HuH-7 (cell line): ENCODE measurements around the gene OR2T3.
"Not testable (repeated sequence)": the region's sequence is repeated elsewhere in the genome, so short reads cannot be mapped to it uniquely, and the experiment has no call there.

Source experiments
- DNase-seq: peaks from one replicate; pipeline ENCODE4 v3.0.0; 2011; ENCODE audit warnings: low spot score

Gene OR2T3, protein sequence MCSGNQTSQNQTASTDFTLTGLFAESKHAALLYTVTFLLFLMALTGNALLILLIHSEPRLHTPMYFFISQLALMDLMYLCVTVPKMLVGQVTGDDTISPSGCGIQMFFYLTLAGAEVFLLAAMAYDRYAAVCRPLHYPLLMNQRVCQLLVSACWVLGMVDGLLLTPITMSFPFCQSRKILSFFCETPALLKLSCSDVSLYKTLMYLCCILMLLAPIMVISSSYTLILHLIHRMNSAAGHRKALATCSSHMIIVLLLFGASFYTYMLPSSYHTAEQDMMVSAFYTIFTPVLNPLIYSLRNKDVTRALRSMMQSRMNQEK

GRCh38 chr1:248473051-248473450 lies at the start of gene OR2T3:
TSS of gene OR2T3 (plus strand) at chr1:248473351. CDS start at chr1:248473351, 0 bp downstream.
- not testable (repeated sequence) for DNase-seq

DNA sequence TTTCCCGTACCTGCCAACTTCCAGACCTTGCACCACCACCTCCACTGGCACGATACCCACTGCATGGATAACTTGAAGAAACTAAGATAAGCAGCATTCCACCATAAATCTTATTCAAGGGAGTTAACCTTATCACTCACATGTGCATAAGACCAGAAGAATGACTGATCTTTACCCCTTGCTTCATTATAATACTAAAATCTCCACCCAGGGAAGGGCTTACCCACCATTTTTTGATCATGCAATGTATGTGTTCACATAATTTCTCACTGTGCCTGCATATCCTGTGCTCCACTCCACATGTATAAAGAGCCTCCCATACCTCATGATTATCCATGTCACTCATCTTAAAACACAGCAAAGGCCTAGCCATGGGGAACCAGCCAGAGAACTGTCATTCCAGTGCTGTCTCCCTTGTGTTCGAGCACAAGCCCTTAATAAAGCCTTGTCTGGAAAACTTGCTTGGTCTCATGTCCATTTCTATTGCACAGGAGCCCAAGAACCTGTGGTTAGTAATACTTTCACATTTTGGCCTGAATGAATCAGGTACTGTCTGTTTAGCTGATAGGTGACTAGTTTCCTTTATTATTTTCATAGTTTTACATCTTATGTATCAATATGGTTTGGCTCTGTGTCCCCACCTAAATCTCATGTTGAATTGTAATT lies 45.5 kb upstream of the OR2T3 start:
- not testable (repeated sequence) for DNase-seq

DNA sequence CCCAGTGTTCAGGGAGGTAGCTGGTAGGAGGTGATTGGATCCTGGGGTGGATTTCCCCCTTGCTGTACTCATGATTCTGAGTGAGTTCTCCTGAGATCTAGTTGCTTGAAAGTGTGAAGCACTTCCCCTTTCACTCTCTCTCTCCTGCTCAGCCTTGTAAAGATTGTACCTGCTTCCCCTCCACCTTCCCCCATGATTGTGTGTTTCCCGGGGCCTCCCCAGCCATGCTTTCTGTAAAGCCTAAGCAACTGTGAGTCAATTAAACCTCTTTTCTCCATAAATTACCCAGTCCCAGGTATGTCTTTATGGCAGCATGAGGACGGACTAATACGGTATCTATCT lies 45.0 kb upstream of the OR2T3 start:
- not testable (repeated sequence) for DNase-seq

DNA sequence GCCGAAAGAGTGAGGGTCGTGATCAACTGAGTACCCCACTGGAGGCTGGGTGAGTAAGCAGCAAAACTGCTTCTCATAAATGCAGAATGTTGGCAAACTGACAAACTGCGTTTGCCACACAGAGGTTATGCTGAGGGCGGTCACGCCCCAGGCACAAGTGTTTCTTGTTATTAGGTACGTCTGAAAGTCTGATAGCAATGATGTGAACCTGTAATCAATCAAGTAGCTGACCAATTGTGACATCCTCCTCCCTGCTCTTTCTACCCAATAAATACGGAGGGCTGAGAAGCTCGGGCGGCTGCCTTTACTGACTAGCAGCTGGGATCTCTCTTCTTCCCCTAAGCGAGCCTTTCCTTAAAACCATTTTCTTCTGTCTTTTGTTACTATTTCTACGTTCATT lies 41.5 kb upstream of the OR2T3 start:
- DNase-seq: not testable (repeated sequence)

DNA sequence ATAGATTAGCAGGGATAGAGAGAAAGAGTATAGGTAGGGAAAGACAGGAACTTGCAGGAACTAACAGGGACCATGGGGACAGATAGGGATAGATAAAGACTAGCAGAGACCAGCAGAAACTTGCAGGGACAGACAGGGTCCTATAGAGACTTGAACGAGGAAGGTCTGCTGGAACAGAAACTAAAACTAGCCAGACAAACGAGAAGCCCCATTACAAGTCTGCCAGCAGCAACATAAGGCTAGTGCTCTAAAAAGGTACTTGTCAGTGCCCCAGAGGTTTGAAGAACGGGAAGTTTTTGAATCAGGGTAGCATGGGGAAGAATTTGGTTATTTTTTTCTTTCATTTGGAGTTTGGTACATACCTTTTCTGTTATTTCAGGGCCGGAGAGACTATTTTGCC lies 41.0 kb upstream of the OR2T3 start:
- DNase-seq: not testable (repeated sequence)

- not testable (repeated sequence) for DNase-seq
Observed at GRCh38 chr1:248433811-248434415, 39.2 kb upstream of the OR2T3 start.

- DNase-seq: not testable (repeated sequence)
Observed at GRCh38 chr1:248434913-248435312, 38.2 kb upstream of the OR2T3 start.

DNA sequence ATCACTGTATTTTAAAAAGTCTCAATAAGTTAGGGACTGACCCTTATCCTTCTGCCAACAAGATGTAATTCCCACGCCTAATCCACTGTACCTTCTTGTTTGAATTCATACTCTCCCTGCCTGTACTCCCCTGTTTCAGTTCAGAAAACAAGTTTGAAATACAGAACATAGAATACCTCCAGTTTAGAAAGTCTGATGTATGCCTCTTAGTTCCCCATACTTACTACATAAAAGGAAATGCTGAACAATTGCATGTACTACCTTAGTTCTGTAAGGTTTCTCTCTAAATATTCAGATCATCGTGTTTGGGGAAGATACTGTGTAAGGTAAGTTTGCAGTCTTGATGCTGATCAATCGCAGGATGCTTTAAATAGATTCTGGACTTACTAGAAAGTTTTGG lies 36.8 kb upstream of the OR2T3 start:
- not testable (repeated sequence) for DNase-seq

DNA sequence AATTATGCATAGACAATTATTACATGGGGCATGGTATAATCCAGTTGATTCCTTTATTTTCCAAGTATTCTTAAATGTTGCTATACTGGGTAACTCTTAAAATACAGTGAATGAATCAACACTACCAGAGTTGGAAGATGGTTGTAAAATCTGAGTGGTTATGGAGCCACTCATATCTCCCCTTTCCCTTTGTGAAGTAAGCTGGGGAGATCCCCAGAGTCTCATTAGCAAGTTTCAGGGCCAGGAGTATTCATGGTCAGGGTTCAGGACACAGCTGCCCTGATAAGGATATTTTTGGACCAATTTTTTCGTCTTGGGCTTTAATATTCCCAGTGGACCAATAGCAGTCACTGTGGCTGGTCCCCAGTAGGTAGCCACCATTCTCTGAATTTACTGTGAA lies 34.5 kb upstream of the OR2T3 start:
- not testable (repeated sequence) for DNase-seq

DNA sequence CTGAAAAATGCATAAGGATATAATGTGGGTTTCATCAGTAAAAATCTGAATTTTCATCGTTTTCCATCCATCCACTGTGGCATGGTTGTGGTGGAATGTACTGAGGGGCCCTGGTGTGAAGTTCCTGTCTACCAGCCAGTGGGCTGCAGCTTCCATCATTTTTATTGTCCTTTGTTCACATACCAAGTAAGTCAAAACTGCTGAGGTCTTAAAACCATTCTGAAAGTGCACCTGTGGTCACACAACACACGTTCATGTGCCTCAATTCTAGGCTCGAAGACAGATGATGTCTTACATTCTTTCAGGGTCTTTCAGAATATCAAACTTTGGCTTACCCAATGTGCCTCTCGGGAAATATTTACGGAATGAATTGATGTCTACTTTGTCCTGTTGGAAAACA lies 33.9 kb upstream of the OR2T3 start:
- DNase-seq: not testable (repeated sequence)

- DNase-seq: not testable (repeated sequence)
Observed at GRCh38 chr1:248442500-248443277, 30.5 kb upstream of the OR2T3 start.

DNA sequence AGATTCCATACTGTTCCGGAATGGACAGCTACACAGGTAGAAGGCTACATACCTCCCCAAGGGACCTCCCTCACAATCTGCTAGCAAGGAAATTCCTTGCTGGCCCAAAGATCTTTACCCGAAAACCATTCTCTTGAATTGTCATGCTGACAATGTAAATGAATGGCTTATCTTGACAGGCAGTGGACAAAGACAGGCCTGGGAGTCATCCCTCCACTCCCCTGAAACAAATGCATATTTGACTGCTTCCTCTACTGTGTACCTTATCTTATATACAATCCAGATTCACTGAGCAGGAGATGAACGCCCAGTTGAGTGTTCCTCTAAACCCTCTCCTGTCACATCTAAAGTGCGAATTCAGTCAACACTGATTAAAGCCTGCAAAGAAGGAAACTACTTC lies 28.5 kb upstream of the OR2T3 start:
- DNase-seq: not testable (repeated sequence)

GRCh38 chr1:248445399-248445798 lies 27.8 kb upstream of the OR2T3 start, which contains the start of gene OR2T2:
TSS of gene OR2T2 (plus strand) at chr1:248445637. CDS start at chr1:248452798, 7,161 bp downstream.
- DNase-seq: not testable (repeated sequence)

DNA sequence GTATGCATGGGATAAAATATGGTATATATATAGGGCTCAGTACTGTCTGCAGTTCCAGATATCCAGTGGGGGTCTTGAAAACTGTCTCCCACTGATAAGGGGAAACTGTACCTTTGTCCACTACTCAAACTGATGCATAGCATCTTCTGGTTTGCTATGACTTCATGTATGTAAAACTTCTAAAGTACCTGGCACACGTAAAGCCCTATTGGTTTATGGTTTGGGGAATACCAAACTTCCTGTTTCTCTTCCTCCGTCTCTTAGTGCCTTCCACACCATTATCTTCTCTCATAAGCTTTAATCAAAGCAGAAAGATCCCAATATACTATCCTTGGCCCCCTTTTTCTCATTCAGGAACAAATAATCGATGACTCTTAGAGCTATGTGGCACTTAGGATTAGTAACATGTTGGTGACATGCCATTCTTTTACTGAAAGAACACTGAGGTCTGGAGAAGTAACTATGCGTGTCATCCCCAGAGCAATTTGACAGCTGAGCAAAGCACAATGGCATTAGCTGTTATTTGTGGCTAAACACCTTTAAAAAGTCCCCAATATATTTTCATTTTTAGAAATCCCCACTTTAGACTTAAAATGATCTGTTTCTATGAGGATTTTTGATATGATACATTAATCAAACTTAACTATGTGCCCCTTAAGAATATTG lies 24.6 kb upstream of the OR2T3 start:
- DNase-seq: not testable (repeated sequence)

GRCh38 chr1:248449821-248450465 lies 23.2 kb upstream of the OR2T3 start:
- DNase-seq: not testable (repeated sequence)

DNA sequence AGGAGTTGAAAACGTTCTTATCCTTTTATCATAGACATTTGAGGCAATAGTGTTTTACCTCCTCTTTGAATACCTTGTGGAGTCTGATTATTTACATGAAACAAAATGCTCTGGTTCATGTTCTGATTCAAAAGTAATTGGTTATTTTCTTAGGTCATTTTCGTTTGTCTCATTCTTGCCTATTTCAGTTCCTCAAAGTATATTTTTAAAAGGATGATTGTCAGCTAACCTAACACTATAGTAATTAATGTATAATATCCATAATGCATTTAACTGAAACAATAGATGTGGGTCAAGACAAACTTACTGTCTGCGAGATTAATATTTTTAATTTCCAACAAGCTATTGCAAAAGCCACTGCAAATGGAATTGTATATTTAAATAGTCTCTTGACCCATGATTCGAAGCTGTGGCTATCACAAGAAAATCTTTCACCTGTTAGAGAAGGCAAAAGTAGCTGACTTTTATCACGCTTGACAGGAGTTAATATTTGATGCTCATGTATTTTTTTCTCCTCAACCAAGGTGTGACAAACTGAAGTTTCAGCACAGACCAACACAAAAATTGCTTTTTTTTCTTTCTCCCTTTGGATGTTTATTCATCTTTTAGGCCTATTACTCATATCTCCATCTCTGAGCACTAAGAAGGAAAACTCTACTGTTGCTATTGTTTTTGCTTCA lies 22.5 kb upstream of the OR2T3 start:
- not testable (repeated sequence) for DNase-seq

- DNase-seq: not testable (repeated sequence)
Observed at GRCh38 chr1:248453619-248454018, 19.5 kb upstream of the OR2T3 start.

DNA sequence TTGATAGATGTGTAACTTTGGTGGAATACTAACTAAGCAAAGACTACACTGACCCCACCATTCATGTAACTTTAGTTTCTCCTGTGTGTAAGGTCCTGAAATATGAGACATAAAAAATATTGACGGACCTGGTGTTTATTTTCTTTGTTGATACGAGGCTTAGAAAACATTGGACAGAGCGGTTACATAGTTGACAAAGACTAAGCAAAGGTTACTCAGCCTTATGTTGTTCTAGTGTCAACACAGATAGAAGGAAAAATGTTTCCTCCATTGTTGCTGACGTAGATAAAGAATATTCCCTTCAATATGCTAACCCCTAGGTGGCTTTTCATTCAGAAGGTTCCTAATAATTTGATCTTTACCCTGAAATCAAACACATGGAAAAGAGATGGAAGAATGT lies 18.1 kb upstream of the OR2T3 start:
- DNase-seq: not testable (repeated sequence)

DNA sequence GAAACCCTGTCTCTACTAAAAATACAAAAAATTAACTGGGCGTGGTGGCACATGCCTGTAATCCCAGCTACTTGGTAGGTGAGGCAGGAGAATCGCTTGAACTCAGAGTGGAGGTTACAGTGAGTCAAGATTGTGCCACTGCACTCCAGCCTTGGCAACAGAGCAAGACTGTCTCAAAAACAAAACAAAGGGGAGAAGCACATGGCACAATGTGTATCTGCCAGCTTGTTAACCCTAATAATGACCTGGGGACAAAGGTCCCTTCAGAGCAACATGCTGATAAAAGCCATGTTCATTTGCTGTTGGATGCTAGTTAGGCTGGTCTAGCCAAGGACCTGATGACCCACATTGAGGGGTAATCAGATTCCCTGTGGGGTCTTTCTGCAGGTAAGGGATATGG lies 16.5 kb upstream of the OR2T3 start:
- not testable (repeated sequence) for DNase-seq

DNA sequence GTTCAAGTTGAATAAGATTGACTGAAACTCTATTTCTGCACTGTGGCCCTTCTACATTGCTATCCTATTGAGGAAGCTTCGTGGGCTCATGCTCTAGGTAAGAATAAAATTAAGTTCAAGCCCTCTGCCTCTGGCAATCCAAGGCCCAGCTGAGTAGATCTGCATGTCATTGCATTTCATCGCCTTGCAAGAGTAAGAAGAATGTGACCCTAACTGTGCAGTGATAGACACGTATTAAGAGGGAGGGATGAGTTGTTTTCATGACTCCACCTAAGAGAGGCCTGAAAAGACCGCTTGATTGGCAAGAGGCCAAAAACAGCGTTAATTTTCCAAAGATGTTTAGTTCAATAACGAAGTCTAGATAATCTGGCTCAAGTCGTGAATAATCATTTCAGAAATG lies 14.0 kb upstream of the OR2T3 start:
- not testable (repeated sequence) for DNase-seq

- no peak for DNase-seq
Observed at GRCh38 chr1:248471154-248471553, 2.0 kb upstream of the OR2T3 start.
